Tibial nerve (tissue), 4 donors: ENCODE measurements around the gene UTP18. TPM values are rescaled to one million over a fixed set of nuclear protein-coding genes. Genes with fewer than 3 reads are reported as not detected.
"Not testable (repeated sequence)": the region's sequence is repeated elsewhere in the genome, so short reads cannot be mapped to it uniquely, and the experiment has no call there.

Experiments used
- DNase-seq, 2 donors: peaks; one replicate each; pipeline ENCODE4 v3.0.0-alpha.2; 2019; ENCODE audit warnings: low spot score in 2 of 2
- H3K27ac ChIP-seq, 4 donors: fragments of 200-600 bp; sonication (generic) in 3 of 4; one replicate each; pipeline ENCODE4 v1.5.1; 2017 to 2019; ENCODE audit warnings: mild to moderate bottlenecking in 1 of 4
- H3K27me3 ChIP-seq, 2 donors: fragments of 200-600 bp; sonication (generic) in 1 of 2; one replicate each; pipeline versions ENCODE4 v1.5.1 to v1.6.0; 2017 to 2019
- H3K36me3 ChIP-seq, 3 donors: fragments of 200-600 bp; sonication (generic); one replicate each; pipeline ENCODE4 v1.5.1; 2018 to 2019
- H3K4me1 ChIP-seq, 4 donors: fragments of 200-600 bp; sonication (generic) in 3 of 4; one replicate each; pipeline ENCODE4 v1.5.1; 2017 to 2019
- H3K4me3 ChIP-seq, 4 donors: fragments of 200-600 bp; sonication (generic) in 3 of 4; one replicate each; pipeline ENCODE4 v1.5.1; 2017 to 2019; ENCODE audit warnings: mild to moderate bottlenecking in 1 of 4, moderate library complexity in 1 of 4
- H3K9me3 ChIP-seq, 4 donors: fragments of 200-600 bp; sonication (generic) in 3 of 4; one replicate each; pipeline ENCODE4 v1.5.1; 2017 to 2019
- CTCF ChIP-seq, 5 experiments: fragments of 200-600 bp in 3 of 5; fragments of 450-650 bp in 2 of 5; sonication (generic) in 3 of 5; IDR thresholded peaks; one replicate each; pipeline ENCODE4 v1.5.1; 2016 to 2019; ENCODE audit warnings: antibody characterized with exemption in 5 of 5, mild to moderate bottlenecking in 3 of 5, moderate library complexity in 2 of 5
- EP300 ChIP-seq, 2 donors: sonication (generic); formaldehyde crosslinking; IDR thresholded peaks; one replicate each; pipeline ENCODE4 v1.6.1; 2017; ENCODE audit warnings: antibody characterized with exemption in 2 of 2, mild to moderate bottlenecking in 1 of 2
- POLR2A ChIP-seq, 2 donors: fragments of 450-650 bp; IDR thresholded peaks; one replicate each; pipeline ENCODE4 v1.6.1; 2017; ENCODE audit warnings: antibody characterized with exemption in 2 of 2, mild to moderate bottlenecking in 2 of 2, moderate library complexity in 2 of 2
- WGBS, 2 donors: methylation state at CpG; one replicate each; pipeline ENCODE4 v1.1.5; 2018; 5-methylcytosine and 5-hydroxymethylcytosine counted together
- total RNA-seq, 4 donors: library from RNA; depleted of rRNA; stranded (reverse); fragments of >200 nt; gene quantifications; one replicate each; pipeline ENCODE4 v1.1.0, GENCODE V29; 2016

Gene UTP18
- total RNA-seq, 4 donors from 2014 or later: 28.8 to 55.3 (median 39.7) TPM

GRCh38 chr17:51263006-51263405 is 2.7 kb downstream of the UTP18 start:
- DNase-seq: no peak
- Histone ChIP-seq H3K4me3 (no peak overlapping the region), H3K27ac (no peak overlapping the region), H3K36me3 (peaks cover 0 to 41% (median 0%) of the 10 kb centered on the region in 3 donors), H3K27me3 (no peaks in the 10 kb centered on the region), H3K4me1 (peaks cover 5 to 37% (median 24%) of the 10 kb centered on the region in 4 donors), H3K9me3 (no peaks in the 10 kb centered on the region)
- TF ChIP-seq POLR2A (IDR thresholded peaks at IDR 0.05) (no peak), EP300 (IDR thresholded peaks at IDR 0.05) (no peak), CTCF (IDR thresholded peaks at IDR 0.05) (no peak)
- WGBS, 2 donors: 93 to 95% methylated on average over 3 of the region's 3 CpGs

GRCh38 chr17:51264466-51264865 is 4.1 kb downstream of the UTP18 start:
- H3K27me3 ChIP-seq, DNase-seq, H3K27ac ChIP-seq, H3K4me3 ChIP-seq, H3K9me3 ChIP-seq: not testable (repeated sequence)
- Histone ChIP-seq H3K4me1 (peaks cover 0 to 24% (median 13%) of the 10 kb centered on the region in 4 donors), H3K36me3 (peaks cover 0 to 55% (median 0%) of the 10 kb centered on the region in 3 donors)
- 86 to 95% methylated on average over 4 of the region's 4 CpGs for WGBS, 2 donors

GRCh38 chr17:51269991-51270390 is 9.6 kb downstream of the UTP18 start:
- TF ChIP-seq CTCF (IDR thresholded peaks at IDR 0.05): no peak
- no peak for TF ChIP-seq EP300 (IDR thresholded peaks at IDR 0.05)
- TF ChIP-seq POLR2A (IDR thresholded peaks at IDR 0.05): no peak
- Histone ChIP-seq H3K4me3 (no peak overlapping the region), H3K36me3 (peaks cover 0 to 73% (median 0%) of the 10 kb centered on the region in 3 donors), H3K4me1 (peaks cover 0 to 8% (median 0%) of the 10 kb centered on the region in 4 donors), H3K27me3 (no peaks in the 10 kb centered on the region), H3K27ac (no peak overlapping the region), H3K9me3 (no peaks in the 10 kb centered on the region)
- DNase-seq: no peak
- WGBS, 2 donors: 91 to 94% methylated on average over 6 of the region's 6 CpGs

- TF ChIP-seq CTCF (IDR thresholded peaks at IDR 0.05) (no peak), EP300 (IDR thresholded peaks at IDR 0.05) (no peak), POLR2A (IDR thresholded peaks at IDR 0.05) (no peak)
- no peaks in the 10 kb centered on the region for H3K27me3 ChIP-seq
- no peak for DNase-seq
- 42 to 49% methylated on average over 1 of the region's 1 CpG for WGBS, 2 donors
- no peak overlapping the region for H3K4me3 ChIP-seq
- peaks cover 0 to 8% (median 0%) of the 10 kb centered on the region in 4 donors for H3K4me1 ChIP-seq
- no peak overlapping the region for H3K27ac ChIP-seq
- peaks cover 0 to 70% (median under 1%) of the 10 kb centered on the region in 3 donors for H3K36me3 ChIP-seq
- no peaks in the 10 kb centered on the region for H3K9me3 ChIP-seq
Observed at GRCh38 chr17:51270636-51271035, 10.3 kb downstream of the UTP18 start.

- Histone ChIP-seq H3K27me3 (no peaks in the 10 kb centered on the region), H3K9me3 (no peaks in the 10 kb centered on the region), H3K36me3 (peaks cover 0 to 72% (median 12%) of the 10 kb centered on the region in 3 donors), H3K4me1 (peaks cover 0 to 5% (median 0%) of the 10 kb centered on the region in 4 donors), H3K27ac (no peak overlapping the region), H3K4me3 (no peak overlapping the region)
- DNase-seq: no peak
- TF ChIP-seq EP300 (IDR thresholded peaks at IDR 0.05) (no peak), CTCF (IDR thresholded peaks at IDR 0.05) (no peak), POLR2A (IDR thresholded peaks at IDR 0.05) (no peak)
- WGBS, 2 donors: 97 to 100% methylated on average over 1 of the region's 1 CpG
Observed at GRCh38 chr17:51272812-51273211, 12.5 kb downstream of the UTP18 start.

- 49 to 55% methylated on average over 1 of the region's 1 CpG for WGBS, 2 donors
- TF ChIP-seq POLR2A (IDR thresholded peaks at IDR 0.05): no peak
Observed at GRCh38 chr17:51275381-51275780, 15.0 kb downstream of the UTP18 start.

More at GRCh38 chr17:51275381-51275780, 15.0 kb downstream of the UTP18 start:
- Histone ChIP-seq H3K4me3 (no peak overlapping the region), H3K4me1 (peaks cover 0 to 5% (median 0%) of the 10 kb centered on the region in 4 donors), H3K36me3 (peaks cover 0 to 72% (median 20%) of the 10 kb centered on the region in 3 donors), H3K27ac (no peak overlapping the region), H3K27me3 (no peaks in the 10 kb centered on the region), H3K9me3 (no peaks in the 10 kb centered on the region)
- no peak for DNase-seq
